Caco-2 (cell line): ENCODE data around the gene CCNL2. TPM values are rescaled to one million over a fixed set of nuclear protein-coding genes. Genes with fewer than 3 reads are reported as not detected.

Source experiments
- BruUV-seq: library from RNA; stranded (reverse); fragments of 400-500 nt; replicated peaks from 2 replicates; lab custom pipeline; 2021; lab: Mats Ljungman, UMichigan
- CTCF ChIA-PET: fragments of 300-600 bp; sonication (Branson Sonifier 250); formaldehyde crosslinking; loops from one replicate; lab custom pipeline; 2022; ENCODE audit warnings: antibody characterized with exemption; lab: Charles Lee
- POLR2A ChIA-PET: fragments of 300-600 bp; sonication (Branson Sonifier 250); formaldehyde crosslinking; loops from one replicate; lab custom pipeline; 2022; ENCODE audit warnings: antibody characterized with exemption; lab: Charles Lee
- DNase-seq, 2 experiments: peaks; one replicate each; pipeline versions ENCODE4 v3.0.0 to v3.0.0-alpha.2; 2020 to 2022
- H3K27me3 ChIP-seq: replicated peaks from 2 replicates; pipeline ENCODE4 v1.6.0; 2011; ENCODE audit warnings: low read length; ENCODE audit not compliant: control insufficient read depth, insufficient read depth
- H3K36me3 ChIP-seq: 2 replicates; pipeline ENCODE4 v1.5.1; 2011; ENCODE audit warnings: low read length; ENCODE audit not compliant: control insufficient read depth, insufficient read depth
- H3K4me1 ChIP-seq: fragments of 250-450 bp; sonication (Bioruptor Pico); 2 replicates; pipeline ENCODE4 v1.5.1; 2020; ENCODE audit warnings: mild to moderate bottlenecking
- H3K4me3 ChIP-seq: 2 replicates; pipeline ENCODE4 v1.5.1; 2011; ENCODE audit warnings: low read depth, mild to moderate bottlenecking, control low read depth, low read length
- H3K9me3 ChIP-seq: fragments of 250-450 bp; sonication (Bioruptor Pico); 2 replicates; pipeline ENCODE4 v1.5.1; 2020; ENCODE audit warnings: mild to moderate bottlenecking, moderate library complexity
- H3K27ac Mint-ChIP-seq: one replicate; pipeline ENCODE4 v1.8.0; 2022; ENCODE audit warnings: mixed read lengths; ENCODE audit not compliant: unreplicated experiment
- H3K27me3 Mint-ChIP-seq: one replicate; pipeline ENCODE4 v1.8.0; 2022; ENCODE audit warnings: mixed read lengths; ENCODE audit not compliant: insufficient read depth, unreplicated experiment
- H3K36me3 Mint-ChIP-seq: one replicate; pipeline ENCODE4 v1.8.0; 2022; ENCODE audit warnings: mild to moderate bottlenecking, mixed read lengths; ENCODE audit not compliant: insufficient read depth, unreplicated experiment
- H3K4me1 Mint-ChIP-seq: one replicate; pipeline ENCODE4 v1.8.0; 2022; ENCODE audit warnings: low read depth, mixed read lengths; ENCODE audit not compliant: unreplicated experiment
- H3K4me3 Mint-ChIP-seq: one replicate; pipeline ENCODE4 v1.8.0; 2022; ENCODE audit warnings: mild to moderate bottlenecking, moderate library complexity, mixed read lengths; ENCODE audit not compliant: unreplicated experiment
- H3K9me3 Mint-ChIP-seq: one replicate; pipeline ENCODE4 v1.8.0; 2022; ENCODE audit warnings: mixed read lengths; ENCODE audit not compliant: unreplicated experiment
- CTCF ChIP-seq, 2 experiments: fragments of 200-600 bp in 1 of 2; IDR thresholded peaks; 1 replicate in 1 of 2; 2 replicates in 1 of 2; pipeline versions ENCODE4 v1.5.1 to v1.8.0; 2011 to 2022; ENCODE audit warnings: antibody characterized with exemption in 1 of 2, control low read depth in 1 of 2, inconsistent platforms in 1 of 2, low read depth in 1 of 2, low read length in 1 of 2, mild to moderate bottlenecking in 1 of 2, moderate library complexity in 1 of 2; ENCODE audit not compliant: insufficient read depth in 1 of 2, severe bottlenecking in 1 of 2, unreplicated experiment in 1 of 2
- intact Hi-C: fragments of 100-400 bp; cut with micrococcal nuclease; formaldehyde crosslinking; loops from one replicate; pipeline ENCODE4 v1.10.0; 2022; ENCODE audit not compliant: unreplicated experiment
- total RNA-seq: library from RNA; stranded (reverse); gene quantifications from 2 replicates; pipeline ENCODE4 v1.2.3, GENCODE V29; 2022

The CCNL2 gene
- total RNA-seq, 1 experiment from 2014 or later = 147 TPM

GRCh38 chr1:1342584-1343115 is 56.5 kb downstream of the CCNL2 start:
- no peaks in the 10 kb centered on the region; the same call in none of the 2 replicates for H3K36me3 ChIP-seq
- H3K4me1 Mint-ChIP-seq = no peaks in the 10 kb centered on the region
- H3K4me3 ChIP-seq = no peak overlapping the region
- intact Hi-C loops = loop anchor here (10.0 kb wide), 1 partner anchor 162 kb away; no protein-coding TSS in a partner anchor
- no peak overlapping the region for H3K4me3 Mint-ChIP-seq
- H3K4me1 ChIP-seq = peaks cover 9% of the 10 kb centered on the region
- no peaks in the 10 kb centered on the region for H3K27me3 Mint-ChIP-seq
- H3K36me3 Mint-ChIP-seq = peaks cover 28% of the 10 kb centered on the region
- no peak overlapping the region for H3K27ac Mint-ChIP-seq
- H3K9me3 Mint-ChIP-seq = no peaks in the 10 kb centered on the region
- no peaks in the 10 kb centered on the region for H3K9me3 ChIP-seq
- DNase-seq = no peak
- no peaks in the 10 kb centered on the region for H3K27me3 ChIP-seq
- BruUV-seq = no TSS peak
- no peak for TF ChIP-seq CTCF (IDR thresholded peaks at IDR 0.05; ENCODE audit: insufficient read depth in 1 of 2, low read depth in 1 of 2, low read length in 1 of 2, severe bottlenecking in 1 of 2, unreplicated experiment in 1 of 2)
- POLR2A ChIA-PET = no interaction called here
- CTCF ChIA-PET = no interaction called here

GRCh38 chr1:1342061-1342562 is 57.0 kb downstream of the CCNL2 start:
- H3K27ac Mint-ChIP-seq = no peak overlapping the region
- H3K4me3 Mint-ChIP-seq = no peak overlapping the region
- ChIA-PET CTCF (no interaction called here), POLR2A (no interaction called here)
- Histone ChIP-seq H3K4me3 (no peak overlapping the region), H3K36me3 (no peaks in the 10 kb centered on the region; the same call in none of the 2 replicates), H3K27me3 (no peaks in the 10 kb centered on the region), H3K4me1 (0 out of 2 replicates have a peak, but pooled peaks cover 6% of the 10 kb centered on the region), H3K9me3 (no peaks in the 10 kb centered on the region)
- H3K27me3 Mint-ChIP-seq = no peaks in the 10 kb centered on the region
- no peak for DNase-seq
- no peaks in the 10 kb centered on the region for H3K4me1 Mint-ChIP-seq
- intact Hi-C loops = loop anchor here (10.0 kb wide), 1 partner anchor 163 kb away; no protein-coding TSS in a partner anchor
- peaks cover 34% of the 10 kb centered on the region for H3K36me3 Mint-ChIP-seq
- TF ChIP-seq CTCF (IDR thresholded peaks at IDR 0.05; ENCODE audit: insufficient read depth in 1 of 2, low read depth in 1 of 2, low read length in 1 of 2, severe bottlenecking in 1 of 2, unreplicated experiment in 1 of 2) = no peak
- H3K9me3 Mint-ChIP-seq = no peaks in the 10 kb centered on the region
- BruUV-seq = no TSS peak

GRCh38 chr1:1341549-1342021 is 57.5 kb downstream of the CCNL2 start:
- H3K27me3 Mint-ChIP-seq = no peaks in the 10 kb centered on the region
- Histone ChIP-seq H3K9me3 (no peaks in the 10 kb centered on the region), H3K4me1 (0 out of 2 replicates have a peak, but pooled peaks cover 6% of the 10 kb centered on the region), H3K36me3 (no peaks in the 10 kb centered on the region; the same call in none of the 2 replicates), H3K4me3 (no peak overlapping the region), H3K27me3 (no peaks in the 10 kb centered on the region)
- peaks cover 35% of the 10 kb centered on the region for H3K36me3 Mint-ChIP-seq
- H3K4me3 Mint-ChIP-seq = no peak overlapping the region
- BruUV-seq = no TSS peak
- ChIA-PET POLR2A (no interaction called here), CTCF (no interaction called here)
- DNase-seq = no peak
- intact Hi-C loops = loop anchor here (10.0 kb wide), 1 partner anchor 163 kb away; no protein-coding TSS in a partner anchor
- H3K9me3 Mint-ChIP-seq = no peaks in the 10 kb centered on the region
- H3K27ac Mint-ChIP-seq = no peak overlapping the region
- no peak for TF ChIP-seq CTCF (IDR thresholded peaks at IDR 0.05; ENCODE audit: insufficient read depth in 1 of 2, low read depth in 1 of 2, low read length in 1 of 2, severe bottlenecking in 1 of 2, unreplicated experiment in 1 of 2)
- H3K4me1 Mint-ChIP-seq = no peaks in the 10 kb centered on the region
